Pancreas (tissue), 10 donors: ENCODE results near the gene TFCP2. TPM values are rescaled to one million over a fixed set of nuclear protein-coding genes. Genes with fewer than 3 reads are reported as not detected.

Experiments used
- ATAC-seq, 4 donors: fragments of 200-7000 bp; cut with Tn5 transposase; one replicate each; pipeline versions ENCODE4 v1.8.0 to v1.9.1; 2020; ENCODE audit warnings: mild to moderate bottlenecking in 4 of 4, moderate library complexity in 4 of 4
- DNase-seq, 6 donors: peaks; one replicate each; pipeline ENCODE4 v3.0.0-alpha.2; 2020
- FAIRE-seq: peaks from 2 replicates; lab custom pipeline; 2012; peaks lifted over from hg19 to GRCh38; lab: Jason Lieb, UNC
- H3K27ac ChIP-seq, 4 donors: fragments of 200-600 bp; sonication (generic); 1 replicate in 3 of 4; 2 replicates in 1 of 4; pipeline versions ENCODE4 v1.5.0 to v1.8.0; 2020
- H3K27me3 ChIP-seq, 4 donors: fragments of 200-600 bp; one replicate each; pipeline ENCODE4 v1.8.0; 2021
- H3K36me3 ChIP-seq, 3 donors: fragments of 200-600 bp; sonication (generic) in 1 of 3; one replicate each; pipeline versions ENCODE4 v1.5.0 to v1.8.0; 2020 to 2021
- H3K4me1 ChIP-seq, 3 donors: fragments of 200-600 bp; one replicate each; pipeline ENCODE4 v1.8.0; 2021
- H3K4me3 ChIP-seq, 4 donors: fragments of 200-600 bp; sonication (generic) in 2 of 4; one replicate each; pipeline versions ENCODE4 v1.5.0 to v1.8.0; 2020 to 2021
- H3K9me3 ChIP-seq, 4 donors: fragments of 200-600 bp; one replicate each; pipeline ENCODE4 v1.8.0; 2021
- WGBS, 2 donors: extraction: QIAGEN DNeasy Blood & Tissue Kit; methylation state at CpG; one replicate each; pipeline ENCODE4 v1.1.7; 2013; 5-methylcytosine and 5-hydroxymethylcytosine counted together
- intact Hi-C, 3 donors: fragments of 100-400 bp; cut with DNase I; formaldehyde crosslinking; loops; one replicate each; pipeline versions ENCODE4 v1.11.1 to v1.14.2; 2022
- polyA plus RNA-seq, 2 donors: library from polyadenylated mRNA; stranded (reverse); fragments of 200-250 nt; gene quantifications; one replicate each; pipeline ENCODE4 v1.2.3, GENCODE V29; 2013
- total RNA-seq, 6 donors: library from RNA; stranded (reverse); fragmentation: NEBNext Ultra II Directional in 4 of 6; extraction: Animal tissue kit (Norgen Biotek cat#: 25700) in 4 of 6; gene quantifications; one replicate each; pipeline versions ENCODE4 v1.2.1 to v1.2.4, GENCODE V29; 2021 to 2023
- TF ChIP-seq, protein P1 (sequence below), 4 donors: fragments of 200-600 bp; sonication (generic) in 3 of 4; IDR thresholded peaks; one replicate each; pipeline versions ENCODE4 v1.5.0 to v1.8.0; 2021; ENCODE audit warnings: antibody characterized with exemption in 4 of 4
- donor health status: healthy with polysubstance abuse.
- donor health status: DM: no; HTN: no; CAD: no; lungs with moderate emphysema.
- donor health status: DM: no; HTN: no; CAD: no.
- donor health status: control.
- donor health status: control.
- donor health status: Bipolar disorder and iron deficiency.
- donor health status: DM: yes; HTN: yes; CAD: no.
- donor health status: DM: no; HTN: no; CAD: no.
- donor health status: DM: no; HTN: no; CAD: no.
- donor health status: DM: yes; HTN: yes; CAD: no.

The TFCP2 gene
- total and polyA plus RNA-seq, 8 donors = 6.7 to 15.3 (median 9.1) TPM

DNA sequence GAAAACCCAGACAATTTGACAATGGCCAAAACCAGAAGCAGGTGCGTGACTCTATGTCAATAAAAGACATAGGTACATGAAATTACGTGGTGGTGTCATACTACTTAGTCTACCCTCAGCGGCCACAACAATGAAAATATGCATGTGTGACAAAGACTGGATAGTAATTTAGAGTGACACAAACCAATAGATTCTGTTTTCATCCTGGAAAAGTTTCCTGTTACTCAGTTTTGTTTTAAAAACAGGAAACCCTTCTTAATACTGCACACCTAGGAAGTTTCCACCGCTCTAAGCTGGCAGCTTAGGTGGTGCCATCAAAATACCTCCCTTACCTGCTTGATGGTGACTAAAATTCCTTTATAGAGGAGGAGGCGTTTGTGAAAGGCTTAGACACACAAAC lies 29.8 kb upstream of the TFCP2 start:
- ATAC-seq (no peak), FAIRE-seq (no peak), DNase-seq (no peak)
- Histone ChIP-seq H3K36me3 (no peaks in the 10 kb centered on the region), H3K4me3 (no peak overlapping the region), H3K27me3 (no peaks in the 10 kb centered on the region), H3K4me1 (no peaks in the 10 kb centered on the region), H3K9me3 (no peaks in the 10 kb centered on the region), H3K27ac (no peak overlapping the region)
- intact Hi-C loops = no loop called here
- WGBS, 2 donors = 89 to 95% methylated on average over 5 of the region's 5 CpGs
- TF ChIP-seq, protein P1, sequence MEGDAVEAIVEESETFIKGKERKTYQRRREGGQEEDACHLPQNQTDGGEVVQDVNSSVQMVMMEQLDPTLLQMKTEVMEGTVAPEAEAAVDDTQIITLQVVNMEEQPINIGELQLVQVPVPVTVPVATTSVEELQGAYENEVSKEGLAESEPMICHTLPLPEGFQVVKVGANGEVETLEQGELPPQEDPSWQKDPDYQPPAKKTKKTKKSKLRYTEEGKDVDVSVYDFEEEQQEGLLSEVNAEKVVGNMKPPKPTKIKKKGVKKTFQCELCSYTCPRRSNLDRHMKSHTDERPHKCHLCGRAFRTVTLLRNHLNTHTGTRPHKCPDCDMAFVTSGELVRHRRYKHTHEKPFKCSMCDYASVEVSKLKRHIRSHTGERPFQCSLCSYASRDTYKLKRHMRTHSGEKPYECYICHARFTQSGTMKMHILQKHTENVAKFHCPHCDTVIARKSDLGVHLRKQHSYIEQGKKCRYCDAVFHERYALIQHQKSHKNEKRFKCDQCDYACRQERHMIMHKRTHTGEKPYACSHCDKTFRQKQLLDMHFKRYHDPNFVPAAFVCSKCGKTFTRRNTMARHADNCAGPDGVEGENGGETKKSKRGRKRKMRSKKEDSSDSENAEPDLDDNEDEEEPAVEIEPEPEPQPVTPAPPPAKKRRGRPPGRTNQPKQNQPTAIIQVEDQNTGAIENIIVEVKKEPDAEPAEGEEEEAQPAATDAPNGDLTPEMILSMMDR (IDR thresholded peaks at IDR 0.05) = no peak

GRCh38 chr12:51200806-51201205 lies 27.9 kb upstream of the TFCP2 start:
- no peak for DNase-seq
- TF ChIP-seq, protein P1 (IDR thresholded peaks at IDR 0.05) = no peak
- Histone ChIP-seq H3K27me3 (no peaks in the 10 kb centered on the region), H3K9me3 (no peaks in the 10 kb centered on the region), H3K36me3 (no peaks in the 10 kb centered on the region), H3K4me1 (no peaks in the 10 kb centered on the region), H3K27ac (no peak overlapping the region), H3K4me3 (no peak overlapping the region)
- no peak for FAIRE-seq
- intact Hi-C loops = no loop called here
- WGBS, 2 donors = 91 to 93% methylated on average over 9 of the region's 9 CpGs
- no peak for ATAC-seq

- FAIRE-seq (no peak), ATAC-seq (no peak), DNase-seq (no peak)
- Histone ChIP-seq H3K9me3 (no peaks in the 10 kb centered on the region), H3K27me3 (no peaks in the 10 kb centered on the region), H3K36me3 (no peaks in the 10 kb centered on the region), H3K27ac (no peak overlapping the region), H3K4me1 (no peaks in the 10 kb centered on the region), H3K4me3 (no peak overlapping the region)
- 89 to 93% methylated on average over 7 of the region's 7 CpGs for WGBS, 2 donors
- TF ChIP-seq, protein P1 (IDR thresholded peaks at IDR 0.05) = no peak
- intact Hi-C loops = no loop called here
These were observed 27.2 kb upstream of the TFCP2 start for GRCh38 chr12:51200156-51200555.

DNA sequence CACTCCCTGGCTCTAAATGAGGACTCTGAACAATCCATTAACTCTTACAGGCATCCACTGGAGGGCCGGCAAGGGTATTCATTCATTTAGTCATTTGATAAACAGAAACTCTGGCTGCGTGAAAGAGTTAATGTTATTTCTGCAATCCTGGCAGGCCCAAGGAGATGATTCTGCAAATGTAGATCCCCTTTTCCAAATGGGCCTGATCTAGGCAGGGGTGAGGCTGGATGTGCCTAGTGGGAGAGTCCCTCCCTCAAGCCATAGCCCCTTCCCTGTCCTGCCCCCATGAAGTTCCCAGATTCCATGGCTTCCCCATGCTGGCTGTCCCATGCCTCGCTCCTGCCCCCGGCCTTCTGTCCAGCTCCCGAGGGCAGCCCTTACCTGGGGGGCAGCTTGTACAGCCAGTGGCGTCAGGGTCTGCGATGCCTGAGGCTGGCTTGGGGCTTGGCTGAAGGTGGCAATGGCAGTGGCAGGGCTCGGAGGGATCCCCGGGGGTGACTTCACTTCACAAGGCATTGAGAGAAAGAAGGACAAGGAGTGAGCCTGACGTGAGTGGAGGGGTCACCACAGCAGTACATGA lies 26.5 kb upstream of the TFCP2 start:
- DNase-seq = no peak
- no peak overlapping the region for H3K4me3 ChIP-seq
- H3K9me3 ChIP-seq = no peaks in the 10 kb centered on the region
- no peak for ATAC-seq
- no peaks in the 10 kb centered on the region for H3K4me1 ChIP-seq
- whole genome bisulfite sequencing, 2 donors = 92 to 95% methylated on average over 10 of the region's 10 CpGs
- no peak overlapping the region for H3K27ac ChIP-seq
- H3K27me3 ChIP-seq = no peaks in the 10 kb centered on the region
- no peak for FAIRE-seq
- intact Hi-C loops = no loop called here
- no peaks in the 10 kb centered on the region for H3K36me3 ChIP-seq
- TF ChIP-seq, protein P1 (IDR thresholded peaks at IDR 0.05) = no peak

DNA sequence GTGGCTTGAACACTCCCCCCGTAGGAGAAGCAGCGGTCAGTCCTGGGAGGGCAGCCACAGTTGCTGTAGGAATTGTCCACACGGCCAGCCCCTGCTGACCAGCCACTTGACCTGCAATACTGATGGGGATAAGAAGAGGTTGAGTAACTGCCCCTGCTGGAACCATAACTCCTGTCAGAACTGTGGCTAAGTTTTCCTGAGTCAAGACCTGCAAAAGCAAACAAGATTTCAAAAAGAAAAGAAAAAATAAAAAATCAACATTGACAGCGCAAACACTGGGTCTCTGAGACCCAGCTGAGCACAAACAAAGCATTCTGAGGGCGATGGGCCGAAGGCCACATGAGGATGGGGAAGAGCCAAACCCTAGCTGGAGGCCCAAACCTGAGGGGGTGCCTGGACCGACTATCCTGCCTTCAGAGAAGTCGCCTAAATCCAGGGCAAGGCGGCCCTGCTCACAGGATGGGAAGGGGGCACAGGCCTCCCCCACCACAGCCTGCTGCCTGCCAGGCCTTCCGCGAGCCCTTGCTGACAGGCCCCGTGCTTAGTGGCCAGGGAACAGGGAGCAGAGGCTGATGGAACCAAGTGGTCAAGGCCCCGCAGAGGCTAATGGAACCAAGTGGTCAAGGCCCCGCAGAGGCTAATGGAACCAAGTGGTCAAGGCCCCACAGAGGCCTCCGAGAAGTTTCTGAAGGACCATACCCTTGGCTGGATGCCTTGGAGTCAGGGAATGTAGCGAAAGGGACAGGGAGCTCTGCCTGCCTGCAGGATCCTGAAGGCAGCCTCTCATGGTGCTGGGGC lies 25.8 kb upstream of the TFCP2 start:
- FAIRE-seq (no peak), DNase-seq (no peak), ATAC-seq (no peak)
- no peaks in the 10 kb centered on the region for H3K4me1 ChIP-seq
- TF ChIP-seq, protein P1 (IDR thresholded peaks at IDR 0.05) = no peak
- no peaks in the 10 kb centered on the region for H3K36me3 ChIP-seq
- H3K27ac ChIP-seq = no peak overlapping the region
- H3K27me3 ChIP-seq = no peaks in the 10 kb centered on the region
- intact Hi-C loops = no loop called here
- no peak overlapping the region for H3K4me3 ChIP-seq
- 85% methylated on average over 15 to 16 of the region's 16 CpGs for WGBS, 2 donors
- no peaks in the 10 kb centered on the region for H3K9me3 ChIP-seq
